ENCODE data around the gene CCDC188. TPM values are rescaled to one million over a fixed set of nuclear protein-coding genes. Genes with fewer than 3 reads are reported as not detected.

CCDC188 gene
- total RNA-seq, 6 donors from 2014 or later, result 0.46 to 2.1 (median 1.2) TPM

- peaks cover under 1 to 16% (median 7%) of the 10 kb centered on the region in 4 donors for H3K4me1 ChIP-seq
- no peak for TF ChIP-seq EP300 (IDR thresholded peaks at IDR 0.05)
- TF ChIP-seq POLR2A (IDR thresholded peaks at IDR 0.05), result no peak
- TF ChIP-seq POLR2AphosphoS5 (IDR thresholded peaks at IDR 0.05), result no peak
- TF ChIP-seq CTCF (IDR thresholded peaks at IDR 0.05), result no peak
- 86 to 93% methylated on average over 11 to 14 of the region's 15 CpGs for WGBS, 2 donors
- H3K36me3 ChIP-seq, result peaks cover 0 to 46% (median 36%) of the 10 kb centered on the region in 4 donors
- H3K27me3 ChIP-seq, result no peaks in the 10 kb centered on the region
- DNase-seq (peak in 1 of 2 donors; percentile 63), ATAC-seq (ENCODE audit: low FRiP score in 2 of 2) (no peak)
- H3K4me3 ChIP-seq, result no peak overlapping the region
- H3K27ac ChIP-seq, result no peak overlapping the region
- H3K9me3 ChIP-seq, result no peaks in the 10 kb centered on the region
Observed at GRCh38 chr22:20127318-20127868, 23.5 kb downstream of the CCDC188 start.

DNA sequence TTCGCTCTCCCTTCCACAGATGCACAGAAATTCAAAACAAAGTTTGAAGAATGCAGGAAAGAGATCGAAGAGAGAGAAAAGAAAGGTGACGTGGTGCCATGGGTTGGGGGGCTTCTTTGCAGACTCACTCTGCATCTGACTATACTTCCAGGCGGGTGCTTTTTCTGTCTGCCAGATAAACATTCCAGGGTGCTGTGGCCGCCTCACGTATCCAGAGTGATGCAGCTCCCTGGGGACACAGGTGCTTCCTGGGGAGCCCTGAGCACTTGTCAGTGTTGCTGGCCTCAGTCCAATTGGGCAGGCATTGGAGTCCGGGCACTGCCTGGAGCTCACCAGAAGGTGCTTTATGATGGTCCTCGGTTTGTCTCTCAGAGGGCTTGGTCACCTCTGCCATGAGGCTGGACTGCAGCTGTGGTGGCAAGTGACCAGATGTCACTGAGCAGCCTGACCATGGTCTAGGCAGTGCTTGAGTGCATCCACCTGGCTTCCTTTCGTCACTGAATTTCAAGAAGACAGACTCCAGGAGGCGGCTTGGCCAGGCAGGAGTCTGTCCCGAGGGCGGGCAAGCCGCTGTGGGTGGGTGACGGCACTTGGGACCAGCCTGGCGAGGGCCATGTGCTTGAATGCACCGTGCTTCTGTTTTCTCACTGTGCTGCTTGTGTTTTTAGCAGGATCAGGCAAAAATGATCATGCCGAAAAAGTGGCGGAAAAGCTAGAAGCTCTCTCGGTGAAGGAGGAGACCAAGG is 24.4 kb downstream of the CCDC188 start:
- no peak for TF ChIP-seq POLR2A (IDR thresholded peaks at IDR 0.05)
- TF ChIP-seq CTCF (IDR thresholded peaks at IDR 0.05), result no peak
- no peak for TF ChIP-seq POLR2AphosphoS5 (IDR thresholded peaks at IDR 0.05)
- no peak for TF ChIP-seq EP300 (IDR thresholded peaks at IDR 0.05)
- WGBS, 2 donors, result 88 to 92% methylated on average over 15 to 19 of the region's 19 CpGs
- Histone ChIP-seq H3K4me1 (peaks cover 0 to 11% (median 8%) of the 10 kb centered on the region in 4 donors), H3K36me3 (peaks cover 0 to 55% (median 43%) of the 10 kb centered on the region in 4 donors), H3K4me3 (no peak overlapping the region), H3K27me3 (no peaks in the 10 kb centered on the region), H3K9me3 (no peaks in the 10 kb centered on the region), H3K27ac (no peak overlapping the region)
- peak in 1 of 2 donors; percentile 70 for DNase-seq
- ATAC-seq (ENCODE audit: low FRiP score in 2 of 2), result no peak

GRCh38 chr22:20125201-20126174 is 25.4 kb downstream of the CCDC188 start:
- no peak for ATAC-seq (ENCODE audit: low FRiP score in 2 of 2)
- no peaks in the 10 kb centered on the region for H3K27me3 ChIP-seq
- H3K9me3 ChIP-seq, result no peaks in the 10 kb centered on the region
- no peak overlapping the region for H3K27ac ChIP-seq
- H3K4me3 ChIP-seq, result no peak overlapping the region
- peaks cover 0 to 65% (median 50%) of the 10 kb centered on the region in 4 donors for H3K36me3 ChIP-seq
- TF ChIP-seq POLR2AphosphoS5 (IDR thresholded peaks at IDR 0.05), result no peak
- 91 to 95% methylated on average over 13 to 32 of the region's 32 CpGs for WGBS, 2 donors
- DNase-seq, result peak in 1 of 2 donors; percentile 60
- peaks cover 0 to 6% (median 3%) of the 10 kb centered on the region in 4 donors for H3K4me1 ChIP-seq

- TF ChIP-seq POLR2AphosphoS5 (IDR thresholded peaks at IDR 0.05) (no peak), EP300 (IDR thresholded peaks at IDR 0.05) (no peak), POLR2A (IDR thresholded peaks at IDR 0.05) (no peak), CTCF (IDR thresholded peaks at IDR 0.05) (no peak)
- Histone ChIP-seq H3K27ac (no peak overlapping the region), H3K4me1 (peaks cover 0 to 10% (median 4%) of the 10 kb centered on the region in 4 donors), H3K27me3 (no peaks in the 10 kb centered on the region), H3K9me3 (no peaks in the 10 kb centered on the region), H3K36me3 (peaks cover 6 to 78% (median 59%) of the 10 kb centered on the region in 4 donors), H3K4me3 (no peak overlapping the region)
- no peak for ATAC-seq (ENCODE audit: low FRiP score in 2 of 2)
- peak in 1 of 2 donors; percentile 29 for DNase-seq
- 95 to 98% methylated on average over 8 to 10 of the region's 11 CpGs for WGBS, 2 donors
Observed at GRCh38 chr22:20124083-20124787, 26.6 kb downstream of the CCDC188 start.
